Uterus (tissue), 4 donors: Measurements from ENCODE around the gene BMPR1B. TPM values are rescaled to one million over a fixed set of nuclear protein-coding genes. Genes with fewer than 3 reads are reported as not detected.
"Not testable (repeated sequence)": the region's sequence is repeated elsewhere in the genome, so short reads cannot be mapped to it uniquely, and the experiment has no call there.

ENCODE experiments used
- DNase-seq, 2 donors: peaks; one replicate each; pipeline ENCODE4 v3.0.0-alpha.2; 2019 to 2020
- H3K27ac ChIP-seq, 2 donors: fragments of 200-600 bp; sonication (generic); 1 replicate in 1 of 2; 2 replicates in 1 of 2; pipeline ENCODE4 v1.5.1; 2016 to 2018
- H3K27me3 ChIP-seq, 2 donors: fragments of 200-600 bp; sonication (generic); one replicate each; pipeline ENCODE4 v1.5.1; 2018 to 2019; ENCODE audit warnings: control low read depth in 1 of 2
- H3K36me3 ChIP-seq, 2 donors: fragments of 200-600 bp; sonication (generic); one replicate each; pipeline ENCODE4 v1.5.1; 2019; ENCODE audit warnings: control low read depth in 1 of 2
- H3K4me1 ChIP-seq, 2 donors: fragments of 200-600 bp; sonication (generic); one replicate each; pipeline ENCODE4 v1.5.1; 2018 to 2019; ENCODE audit warnings: control low read depth in 1 of 2
- H3K4me3 ChIP-seq, 2 donors: fragments of 200-600 bp; sonication (generic); 1 replicate in 1 of 2; 2 replicates in 1 of 2; pipeline ENCODE4 v1.5.1; 2018 to 2019; ENCODE audit warnings: mild to moderate bottlenecking in 1 of 2
- H3K9me3 ChIP-seq, 2 donors: fragments of 200-600 bp; sonication (generic); one replicate each; pipeline ENCODE4 v1.5.1; 2019; ENCODE audit warnings: control low read depth in 1 of 2
- CTCF ChIP-seq, 4 experiments: fragments of 200-600 bp in 2 of 4; fragments of 450-650 bp in 2 of 4; sonication (generic) in 2 of 4; IDR thresholded peaks; one replicate each; pipeline ENCODE4 v1.5.1; 2016 to 2019; ENCODE audit warnings: antibody characterized with exemption in 4 of 4, mild to moderate bottlenecking in 2 of 4, moderate library complexity in 1 of 4
- POLR2A ChIP-seq, 2 donors: fragments of 450-650 bp; IDR thresholded peaks; one replicate each; pipeline ENCODE4 v1.6.1; 2016; ENCODE audit warnings: antibody characterized with exemption in 2 of 2, mild to moderate bottlenecking in 1 of 2, moderate library complexity in 1 of 2
- intact Hi-C: fragments of 100-400 bp; cut with DNase I; formaldehyde crosslinking; loops from one replicate; pipeline ENCODE4 v1.15.1; 2023; ENCODE audit warnings: low total_unique reads
- total RNA-seq, 4 donors: library from RNA; depleted of rRNA in 3 of 4; stranded (reverse); fragments of >200 nt in 3 of 4; gene quantifications; one replicate each; pipeline versions ENCODE4 v1.1.0 to v1.2.4, GENCODE V29; 2014 to 2023
- donor health status: DM: yes; HTN: yes; CAD: no.

BMPR1B gene
- total RNA-seq, 4 donors from 2014 or later: under 0.01 to 13.6 (median 3.3) TPM

GRCh38 chr4:94827481-94828110, 69.8 kb downstream of the BMPR1B start:
- no peak for DNase-seq
- H3K4me3 ChIP-seq: no peak overlapping the region
- no peaks in the 10 kb centered on the region for H3K36me3 ChIP-seq
- intact Hi-C loops: no loop called here
- H3K4me1 ChIP-seq: no peaks in the 10 kb centered on the region
- no peak for TF ChIP-seq CTCF (IDR thresholded peaks at IDR 0.05)
- no peak for TF ChIP-seq POLR2A (IDR thresholded peaks at IDR 0.05)
- no peaks in the 10 kb centered on the region for H3K27me3 ChIP-seq
- no peaks in the 10 kb centered on the region for H3K9me3 ChIP-seq
- no peak overlapping the region for H3K27ac ChIP-seq

- intact Hi-C loops: no loop called here
- DNase-seq: no peak
- no peak for TF ChIP-seq CTCF (IDR thresholded peaks at IDR 0.05)
- TF ChIP-seq POLR2A (IDR thresholded peaks at IDR 0.05): no peak
Observed at GRCh38 chr4:94828882-94829281, 71.1 kb downstream of the BMPR1B start.

GRCh38 chr4:94831607-94832006, 73.9 kb downstream of the BMPR1B start:
- Histone ChIP-seq H3K36me3 (no peaks in the 10 kb centered on the region), H3K4me1 (no peaks in the 10 kb centered on the region), H3K27ac (no peak overlapping the region), H3K9me3 (no peaks in the 10 kb centered on the region), H3K4me3 (no peak overlapping the region), H3K27me3 (no peaks in the 10 kb centered on the region)
- no peak for DNase-seq
- intact Hi-C loops: no loop called here
- TF ChIP-seq POLR2A (IDR thresholded peaks at IDR 0.05) (no peak), CTCF (IDR thresholded peaks at IDR 0.05) (no peak)

More at GRCh38 chr4:94828882-94829281, 71.1 kb downstream of the BMPR1B start:
- Histone ChIP-seq H3K27ac (no peak overlapping the region), H3K4me3 (no peak overlapping the region), H3K36me3 (no peaks in the 10 kb centered on the region), H3K4me1 (no peaks in the 10 kb centered on the region), H3K9me3 (no peaks in the 10 kb centered on the region), H3K27me3 (no peaks in the 10 kb centered on the region)

- intact Hi-C loops, H3K36me3 ChIP-seq, H3K27me3 ChIP-seq, H3K9me3 ChIP-seq, H3K4me1 ChIP-seq, H3K27ac ChIP-seq, H3K4me3 ChIP-seq, DNase-seq: not testable (repeated sequence)
Observed at GRCh38 chr4:94832329-94832728, 74.6 kb downstream of the BMPR1B start.

- H3K36me3 ChIP-seq: no peaks in the 10 kb centered on the region
- H3K4me1 ChIP-seq: no peaks in the 10 kb centered on the region
- intact Hi-C loops: no loop called here
- DNase-seq: no peak
- no peaks in the 10 kb centered on the region for H3K9me3 ChIP-seq
- H3K27ac ChIP-seq: no peak overlapping the region
- H3K4me3 ChIP-seq: no peak overlapping the region
- no peak for TF ChIP-seq CTCF (IDR thresholded peaks at IDR 0.05)
- no peak for TF ChIP-seq POLR2A (IDR thresholded peaks at IDR 0.05)
- no peaks in the 10 kb centered on the region for H3K27me3 ChIP-seq
Observed at GRCh38 chr4:94833394-94833793, 75.6 kb downstream of the BMPR1B start.

- TF ChIP-seq CTCF (IDR thresholded peaks at IDR 0.05) (no peak), POLR2A (IDR thresholded peaks at IDR 0.05) (no peak)
- Histone ChIP-seq H3K9me3 (no peaks in the 10 kb centered on the region), H3K4me3 (no peak overlapping the region), H3K4me1 (no peaks in the 10 kb centered on the region), H3K36me3 (no peaks in the 10 kb centered on the region), H3K27ac (no peak overlapping the region), H3K27me3 (no peaks in the 10 kb centered on the region)
- DNase-seq: no peak
- intact Hi-C loops: no loop called here
Observed at GRCh38 chr4:94834501-94834900, 76.7 kb downstream of the BMPR1B start.

- H3K9me3 ChIP-seq, intact Hi-C loops, H3K36me3 ChIP-seq, H3K4me3 ChIP-seq, H3K27ac ChIP-seq, DNase-seq, H3K27me3 ChIP-seq, H3K4me1 ChIP-seq: not testable (repeated sequence)
Observed at GRCh38 chr4:94841166-94841863, 83.6 kb downstream of the BMPR1B start.
